Fibroblast of mammary gland (primary cell): ENCODE results near the gene HARS2.
A peak's percentile ranks its signal among the peaks of the same experiment; 100 is the strongest.
"Not testable (repeated sequence)": the region's sequence is repeated elsewhere in the genome, so short reads cannot be mapped to it uniquely, and the experiment has no call there.

Source experiments
- DNase-seq: peaks from one replicate; pipeline ENCODE4 v3.0.0-alpha.2; 2010; ENCODE audit warnings: low read depth
- H3K4me3 ChIP-seq: 2 replicates; pipeline ENCODE4 v1.5.1; 2011; ENCODE audit warnings: low read depth, mild to moderate bottlenecking, low read length, moderate library complexity; ENCODE audit not compliant: control insufficient read depth
- CTCF ChIP-seq: conservative IDR thresholded peaks from 2 replicates; pipeline ENCODE4 v1.5.1; 2011; ENCODE audit warnings: low read depth, low read length, inconsistent platforms; ENCODE audit not compliant: control insufficient read depth, insufficient read depth

Gene HARS2

GRCh38 chr5:140700177-140701144 is 9.2 kb downstream of the HARS2 start, which contains the start of gene ZMAT2:
ZMAT2 (plus strand) TSS chr5:140700447; CDS start chr5:140700461, 14 bp downstream.
- peak; percentile 99 for DNase-seq
- no peak for TF ChIP-seq CTCF

GRCh38 chr5:140707812-140708211 is 16.6 kb downstream of the HARS2 start:
- H3K4me3 ChIP-seq = no peak overlapping the region
- DNase-seq = no peak
- TF ChIP-seq CTCF = no peak

More at GRCh38 chr5:140700177-140701144, 9.2 kb downstream of the HARS2 start, which contains the start of gene ZMAT2:
- peak within 1 kb of the TSS; percentile 100 for H3K4me3 ChIP-seq

GRCh38 chr5:140708787-140709186 is 17.5 kb downstream of the HARS2 start:
- DNase-seq, H3K4me3 ChIP-seq: not testable (repeated sequence)

GRCh38 chr5:140710899-140711552 is 19.8 kb downstream of the HARS2 start:
- no peak for TF ChIP-seq CTCF
- peak overlapping the region; percentile 87 for H3K4me3 ChIP-seq
- DNase-seq = peak; percentile 98

- H3K4me3 ChIP-seq = no peak overlapping the region
- no peak for TF ChIP-seq CTCF
- DNase-seq = no peak
These were observed 20.5 kb downstream of the HARS2 start for GRCh38 chr5:140711794-140712193.

GRCh38 chr5:140713562-140714094 is 22.4 kb downstream of the HARS2 start:
- TF ChIP-seq CTCF = no peak
- H3K4me3 ChIP-seq = no peak overlapping the region
- no peak for DNase-seq

- not testable (repeated sequence) for DNase-seq, H3K4me3 ChIP-seq
These were observed 25.0 kb downstream of the HARS2 start for GRCh38 chr5:140716238-140716637.
